Measurements from ENCODE around the gene CDC45.
"Not testable (repeated sequence)": the region's sequence is repeated elsewhere in the genome, so short reads cannot be mapped to it uniquely, and the experiment has no call there.

The CDC45 gene, protein sequence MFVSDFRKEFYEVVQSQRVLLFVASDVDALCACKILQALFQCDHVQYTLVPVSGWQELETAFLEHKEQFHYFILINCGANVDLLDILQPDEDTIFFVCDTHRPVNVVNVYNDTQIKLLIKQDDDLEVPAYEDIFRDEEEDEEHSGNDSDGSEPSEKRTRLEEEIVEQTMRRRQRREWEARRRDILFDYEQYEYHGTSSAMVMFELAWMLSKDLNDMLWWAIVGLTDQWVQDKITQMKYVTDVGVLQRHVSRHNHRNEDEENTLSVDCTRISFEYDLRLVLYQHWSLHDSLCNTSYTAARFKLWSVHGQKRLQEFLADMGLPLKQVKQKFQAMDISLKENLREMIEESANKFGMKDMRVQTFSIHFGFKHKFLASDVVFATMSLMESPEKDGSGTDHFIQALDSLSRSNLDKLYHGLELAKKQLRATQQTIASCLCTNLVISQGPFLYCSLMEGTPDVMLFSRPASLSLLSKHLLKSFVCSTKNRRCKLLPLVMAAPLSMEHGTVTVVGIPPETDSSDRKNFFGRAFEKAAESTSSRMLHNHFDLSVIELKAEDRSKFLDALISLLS

DNA sequence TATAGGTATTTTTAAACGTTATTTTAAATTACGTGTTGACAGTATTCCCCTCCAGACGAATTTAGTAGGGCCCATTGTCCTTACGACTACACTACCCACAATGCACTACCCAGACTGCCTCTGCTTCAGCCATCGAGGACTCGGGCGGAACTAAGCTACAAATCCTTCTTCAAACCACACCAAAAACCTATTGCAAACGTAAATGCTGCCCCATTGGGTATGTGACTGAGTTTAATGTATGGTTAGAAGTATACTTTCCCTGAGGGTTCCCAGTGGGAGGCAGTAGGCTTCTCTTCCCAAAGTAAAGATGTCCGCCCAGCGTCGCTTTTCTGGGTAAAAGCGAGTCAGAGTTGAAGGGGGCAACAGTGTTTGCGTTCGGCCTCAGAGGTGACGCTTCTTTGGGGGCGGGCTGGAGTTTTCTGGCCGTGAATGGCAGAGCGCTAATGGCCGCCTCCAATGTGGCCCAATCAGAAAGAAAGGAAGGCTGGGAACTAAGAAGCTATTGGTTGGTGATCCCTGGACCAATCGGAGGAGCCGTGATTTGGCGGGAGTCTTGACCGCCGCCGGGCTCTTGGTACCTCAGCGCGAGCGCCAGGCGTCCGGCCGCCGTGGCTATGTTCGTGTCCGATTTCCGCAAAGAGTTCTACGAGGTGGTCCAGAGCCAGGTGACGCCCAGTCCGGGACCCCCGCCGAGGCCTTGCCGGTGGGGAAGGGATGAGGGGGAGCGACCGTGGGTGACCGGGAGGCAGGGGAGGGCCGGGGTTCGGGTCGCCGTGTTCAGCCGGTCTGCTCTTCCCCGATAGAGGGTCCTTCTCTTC lies at the start of gene CDC45:
Gene CDC45 (plus strand): TSS at position 566 of the 818 bp plus-strand sequence. CDS start 49 bp downstream, at position 615.
- DNase-seq = peak; percentile 97

DNA sequence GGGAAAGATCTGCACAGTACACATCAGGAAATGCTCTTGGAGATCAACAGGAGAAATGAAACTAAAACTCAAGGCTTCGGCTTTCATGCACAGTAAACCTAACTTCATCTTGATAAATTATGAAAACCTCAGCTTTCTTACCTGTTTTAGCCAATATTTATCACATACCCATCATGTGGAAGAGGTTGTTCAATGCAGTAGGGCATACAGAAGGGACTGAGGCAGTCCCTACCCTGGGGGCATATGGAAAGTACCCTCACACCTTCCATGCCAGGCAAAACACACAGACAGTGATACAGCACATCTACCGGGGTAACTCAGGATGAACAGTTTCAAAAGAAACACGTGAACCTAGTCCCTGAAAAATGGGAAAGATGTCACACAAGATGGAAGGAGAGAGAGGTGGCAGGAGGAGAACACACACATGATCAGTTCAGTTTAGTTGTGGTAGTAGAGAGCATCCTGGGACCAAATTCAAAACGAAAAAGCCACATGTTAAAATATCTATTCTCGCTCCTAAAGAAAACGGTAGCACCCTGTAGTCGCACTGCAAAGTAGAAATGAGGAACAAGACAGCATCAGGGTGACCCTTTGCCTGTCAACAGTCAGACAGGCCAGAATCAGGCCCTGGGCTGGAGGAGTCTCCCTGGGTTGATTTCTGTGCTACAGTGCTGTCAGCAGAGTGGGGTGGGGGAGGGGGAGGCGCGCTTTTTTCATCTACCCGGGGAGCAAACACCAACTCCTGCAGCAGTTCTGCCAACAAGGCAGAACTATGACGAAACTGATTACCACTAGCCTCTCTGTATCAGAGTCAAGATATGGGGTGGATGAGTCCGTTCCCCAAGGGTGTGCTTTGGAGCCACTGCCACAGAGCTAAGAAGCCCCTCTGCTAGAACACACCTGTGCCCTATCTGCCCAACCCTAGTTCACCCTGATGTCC lies 49.5 kb upstream of the CDC45 start:
- no peak for DNase-seq

- no peak for DNase-seq
These were observed 48.7 kb upstream of the CDC45 start for GRCh38 chr22:19430890-19431541.

DNA sequence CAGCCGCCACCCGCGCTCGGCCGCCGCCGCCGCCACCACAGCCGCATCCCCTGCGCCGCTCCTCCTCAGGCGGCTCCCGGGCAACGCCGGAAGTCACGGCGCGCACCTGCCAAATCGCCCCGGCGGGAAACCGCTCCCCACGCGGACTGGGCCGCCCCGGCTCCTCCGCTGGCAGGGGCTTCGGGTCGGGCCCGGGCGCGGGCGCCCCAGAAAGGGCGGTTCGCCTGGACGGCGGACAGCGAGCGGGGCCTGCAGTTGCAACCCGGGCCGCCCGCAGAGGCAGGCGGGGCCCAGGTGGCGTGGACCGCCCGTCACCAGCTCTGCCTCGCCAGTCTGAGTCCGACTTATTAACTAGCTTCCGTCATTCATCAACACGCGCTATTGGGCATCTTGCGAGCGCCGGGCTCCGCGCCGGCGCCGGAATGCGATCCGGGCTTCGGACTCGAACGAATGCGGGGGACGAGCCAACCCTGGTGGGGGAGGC lies 48.0 kb upstream of the CDC45 start, which contains the start of gene HIRA:
Gene HIRA (minus strand): TSS at position 85 of the 484 bp plus-strand sequence. CDS start 257 bp downstream, outside the sequence.
- DNase-seq = peak; percentile 57

DNA sequence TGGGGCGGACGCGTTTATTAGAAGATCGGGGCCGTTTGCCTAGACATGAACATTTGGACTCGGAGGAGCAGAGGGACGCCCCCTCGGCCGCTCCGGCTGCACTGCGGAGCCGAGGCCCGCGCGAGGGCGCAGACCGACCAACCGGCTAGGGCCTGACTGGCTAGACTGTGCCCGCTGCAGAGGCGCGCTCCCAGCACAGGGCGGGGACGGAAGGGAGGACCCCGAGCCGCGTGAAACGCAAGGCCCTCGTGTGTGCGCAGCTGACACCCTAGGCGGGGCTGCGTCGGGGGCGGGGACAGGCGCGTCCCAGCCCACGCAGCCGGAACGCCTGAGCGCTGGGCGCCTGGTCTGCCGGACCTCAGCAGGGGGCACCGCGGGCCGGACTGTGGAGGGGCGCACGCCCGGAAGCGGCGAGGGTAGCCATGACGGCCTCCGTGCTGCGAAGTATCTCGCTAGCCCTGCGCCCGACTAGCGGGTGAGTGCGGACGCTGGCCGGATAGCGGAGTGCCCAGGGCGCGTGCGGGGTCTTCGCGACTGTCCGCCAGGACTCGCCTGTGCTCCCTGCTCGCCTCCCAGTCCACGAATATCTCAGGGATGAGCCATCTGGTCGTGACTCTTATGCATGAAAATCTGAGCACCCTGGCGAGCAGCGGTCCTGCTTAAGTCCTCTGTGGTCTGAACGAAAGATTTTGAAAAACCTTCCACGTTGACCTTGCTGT lies 47.4 kb upstream of the CDC45 start, which contains the start of gene MRPL40:
Gene MRPL40 (plus strand): TSS at position 413 of the 719 bp plus-strand sequence. CDS start 10 bp downstream, at position 423.
- DNase-seq = peak; percentile 91

DNA sequence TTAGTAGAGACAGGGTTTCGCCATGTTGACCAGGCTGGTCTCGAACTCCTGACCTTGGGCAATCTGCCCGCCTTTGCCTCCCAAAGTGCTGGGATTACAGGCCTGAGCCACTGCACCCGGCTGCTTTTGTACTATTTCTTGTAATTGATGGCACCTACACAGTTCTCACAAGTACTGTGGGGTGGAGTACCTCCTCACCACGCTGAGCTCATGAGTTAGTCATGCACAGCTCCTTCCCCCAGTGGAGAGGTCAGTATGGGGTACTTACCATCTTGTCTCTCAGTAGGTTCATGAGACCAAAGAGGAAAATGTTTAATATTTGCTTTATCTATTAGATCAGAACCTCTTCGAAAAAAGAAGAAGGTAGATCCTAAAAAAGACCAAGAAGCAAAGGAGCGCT lies 45.3 kb upstream of the CDC45 start:
- DNase-seq = no peak

DNA sequence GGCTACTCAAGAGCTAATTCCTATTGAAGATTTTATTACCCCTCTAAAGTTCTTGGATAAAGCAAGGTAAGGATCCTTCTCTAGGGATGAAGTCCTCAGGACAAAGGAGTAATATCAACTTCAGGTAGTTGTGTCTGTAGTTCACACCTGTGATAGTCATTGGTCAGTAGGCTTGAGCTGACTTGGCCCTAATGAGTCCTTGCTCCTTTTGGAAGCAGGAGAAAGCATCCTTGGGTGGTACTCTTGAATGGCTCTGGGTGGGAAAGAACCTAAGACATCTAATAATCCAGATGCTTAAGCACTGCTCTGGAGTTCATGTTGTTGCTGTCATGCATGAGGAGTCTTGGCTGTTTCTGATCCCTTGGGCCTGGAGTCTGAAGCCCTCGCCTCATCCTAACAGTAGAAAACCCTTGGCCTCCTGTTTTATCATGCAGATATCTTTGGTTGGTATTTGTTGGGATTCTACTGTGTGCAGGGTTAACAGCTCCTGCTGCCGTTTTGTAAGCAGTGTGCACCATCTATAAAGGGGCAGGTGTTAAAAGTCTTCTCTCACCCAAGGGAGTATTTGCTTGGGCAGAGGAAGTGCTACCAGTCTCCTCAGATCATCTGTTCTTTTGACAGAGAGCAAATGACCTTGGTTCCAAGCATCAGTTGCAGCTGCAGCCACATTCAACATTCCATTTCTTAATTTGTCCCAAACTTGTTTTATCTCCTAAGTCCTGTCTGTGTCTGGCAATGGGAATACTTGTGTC lies 44.7 kb upstream of the CDC45 start:
- DNase-seq = no peak

DNA sequence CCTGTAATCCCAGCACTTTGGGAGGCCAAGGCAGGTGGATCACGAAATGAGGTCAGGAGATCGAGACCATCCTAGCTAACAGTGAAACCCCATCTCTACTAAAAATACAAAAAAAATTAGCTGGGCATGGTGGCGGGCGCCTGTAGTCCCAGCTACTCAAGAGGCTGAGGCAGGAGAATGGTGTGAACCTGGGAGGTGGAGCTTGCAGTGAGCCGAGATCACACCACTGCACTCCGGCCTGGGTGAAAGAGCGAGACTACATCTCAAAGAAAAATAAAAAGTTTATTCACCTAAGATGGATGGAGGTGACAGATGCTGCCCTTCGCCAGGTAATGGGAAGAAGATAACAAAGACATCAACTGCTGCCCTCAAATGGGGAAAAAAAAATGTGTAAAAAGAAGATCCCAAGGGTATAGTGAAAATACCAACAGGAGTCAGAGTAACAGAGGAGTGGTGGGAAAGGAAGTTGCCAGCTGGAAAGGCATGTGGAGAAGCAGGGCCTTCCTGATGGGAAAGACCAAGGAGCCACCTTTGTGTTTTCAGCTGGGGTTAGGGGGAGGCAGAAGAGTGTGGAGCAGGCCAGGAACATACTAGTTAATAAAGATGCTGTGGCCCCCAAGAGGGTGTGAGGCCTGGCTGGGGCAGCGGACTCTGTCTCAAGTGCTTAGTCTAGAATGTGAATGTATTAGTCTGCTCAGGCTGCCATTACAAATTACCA lies 43.1 kb upstream of the CDC45 start:
- DNase-seq = not testable (repeated sequence)

- no peak for DNase-seq
These were observed 41.4 kb upstream of the CDC45 start for GRCh38 chr22:19438298-19438697.

DNA sequence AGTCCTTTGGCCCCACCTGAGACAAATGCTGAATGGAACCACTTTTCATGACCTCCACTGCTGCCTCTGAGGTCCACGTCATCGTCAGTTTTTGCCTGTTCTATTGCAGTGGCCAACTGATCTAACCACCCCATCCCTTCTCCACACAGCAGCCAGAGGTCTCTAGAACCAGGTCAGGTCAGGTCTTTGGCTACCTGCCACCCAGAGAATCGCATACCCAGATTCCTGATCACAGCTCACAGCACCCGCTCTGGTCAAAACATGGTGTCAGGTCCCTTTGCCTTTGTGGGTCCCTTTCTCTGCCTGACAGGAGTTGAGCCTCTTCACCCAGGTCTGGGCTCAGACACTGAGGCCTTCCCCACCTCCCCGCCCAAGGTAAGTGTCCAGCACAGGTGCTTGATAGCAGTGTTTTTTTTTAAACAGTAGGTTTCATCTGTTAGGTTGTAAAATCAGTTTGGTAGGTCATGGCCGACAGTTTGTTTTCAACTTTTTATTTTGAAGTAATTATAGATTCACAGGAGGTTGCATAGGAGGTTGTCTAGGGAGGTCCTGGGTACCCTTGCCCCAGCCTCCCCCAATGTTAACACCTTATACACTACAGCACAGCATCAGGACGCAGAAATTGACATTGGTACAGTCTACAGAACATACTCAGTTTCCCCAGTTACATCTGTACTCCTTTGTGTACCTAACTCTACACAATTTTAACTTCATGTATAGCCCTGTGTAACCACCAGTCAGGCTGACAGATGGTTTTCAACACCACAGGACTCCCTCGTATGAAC lies 39.1 kb upstream of the CDC45 start:
- DNase-seq = no peak

GRCh38 chr22:19442166-19442565 lies 37.6 kb upstream of the CDC45 start:
- DNase-seq = no peak

GRCh38 chr22:19443544-19444211 lies 36.0 kb upstream of the CDC45 start:
- no peak for DNase-seq

GRCh38 chr22:19445279-19445982 lies 34.3 kb upstream of the CDC45 start:
- not testable (repeated sequence) for DNase-seq

DNA sequence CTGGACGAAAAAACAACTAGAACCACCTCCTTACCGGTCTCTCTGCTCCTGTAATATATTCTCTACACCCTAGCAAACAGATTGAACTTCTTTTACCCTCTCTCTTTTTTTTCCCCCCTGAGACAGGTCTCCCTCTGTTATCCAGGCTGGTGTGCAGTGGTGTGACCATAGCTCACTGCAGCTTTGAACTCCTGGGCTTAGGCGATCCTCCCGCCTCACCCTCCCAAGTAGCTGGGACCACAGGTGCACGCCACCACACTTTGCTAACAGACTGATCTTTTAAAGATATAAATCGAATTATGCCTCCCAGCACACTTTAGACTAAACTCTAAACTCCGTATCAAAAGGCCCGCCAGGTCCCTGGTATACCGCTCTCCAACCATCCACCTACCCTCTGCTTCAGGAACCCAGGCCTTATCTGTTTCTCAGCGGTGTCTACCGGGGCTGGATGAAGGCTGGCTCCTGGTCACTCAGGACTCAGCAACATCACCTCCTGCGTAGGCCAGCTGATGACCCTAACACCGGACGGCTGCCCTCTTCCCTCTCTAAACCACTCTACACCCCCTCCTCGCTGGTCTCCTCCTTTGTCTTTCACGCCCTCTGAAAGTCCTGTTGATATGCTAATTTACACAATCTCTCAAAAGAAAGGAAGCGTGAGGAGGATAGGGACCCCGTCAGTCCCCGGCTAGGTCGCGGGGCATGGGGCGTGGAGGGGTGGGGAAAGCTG lies 33.0 kb upstream of the CDC45 start:
- DNase-seq = no peak

GRCh38 chr22:19447330-19448075 lies 32.2 kb upstream of the CDC45 start, which contains the start of gene C22orf39:
Gene C22orf39, minus strand, starts transcription at chr22:19447711. Its CDS starts 23 bp downstream, at chr22:19447688.
- peak; percentile 89 for DNase-seq

Measured in NCI-H774 (cell line).